GM13976 (cell line): ENCODE measurements around the gene EXOC6.

ENCODE experiments used
- DNase-seq: peaks from one replicate; pipeline ENCODE4 v3.0.0; 2012; ENCODE audit warnings: low spot score
- in situ Hi-C: fragments of 300-500 bp; cut with MboI; formaldehyde crosslinking; loops from one replicate; pipeline ENCODE4 v1.12.0; 2022; ENCODE audit warnings: low sequenced_read_pairs, mixed read lengths, inconsistent platforms; ENCODE audit not compliant: unreplicated experiment
- TF ChIP-seq, protein P1 (sequence below): IDR thresholded peaks from 2 replicates; pipeline ENCODE4 v1.5.1; 2012; ENCODE audit warnings: borderline replicate concordance, mild to moderate bottlenecking; ENCODE audit not compliant: insufficient read depth; ENCODE audit errors: extremely low read depth, missing control alignments, control extremely low read depth

Gene EXOC6

DNA sequence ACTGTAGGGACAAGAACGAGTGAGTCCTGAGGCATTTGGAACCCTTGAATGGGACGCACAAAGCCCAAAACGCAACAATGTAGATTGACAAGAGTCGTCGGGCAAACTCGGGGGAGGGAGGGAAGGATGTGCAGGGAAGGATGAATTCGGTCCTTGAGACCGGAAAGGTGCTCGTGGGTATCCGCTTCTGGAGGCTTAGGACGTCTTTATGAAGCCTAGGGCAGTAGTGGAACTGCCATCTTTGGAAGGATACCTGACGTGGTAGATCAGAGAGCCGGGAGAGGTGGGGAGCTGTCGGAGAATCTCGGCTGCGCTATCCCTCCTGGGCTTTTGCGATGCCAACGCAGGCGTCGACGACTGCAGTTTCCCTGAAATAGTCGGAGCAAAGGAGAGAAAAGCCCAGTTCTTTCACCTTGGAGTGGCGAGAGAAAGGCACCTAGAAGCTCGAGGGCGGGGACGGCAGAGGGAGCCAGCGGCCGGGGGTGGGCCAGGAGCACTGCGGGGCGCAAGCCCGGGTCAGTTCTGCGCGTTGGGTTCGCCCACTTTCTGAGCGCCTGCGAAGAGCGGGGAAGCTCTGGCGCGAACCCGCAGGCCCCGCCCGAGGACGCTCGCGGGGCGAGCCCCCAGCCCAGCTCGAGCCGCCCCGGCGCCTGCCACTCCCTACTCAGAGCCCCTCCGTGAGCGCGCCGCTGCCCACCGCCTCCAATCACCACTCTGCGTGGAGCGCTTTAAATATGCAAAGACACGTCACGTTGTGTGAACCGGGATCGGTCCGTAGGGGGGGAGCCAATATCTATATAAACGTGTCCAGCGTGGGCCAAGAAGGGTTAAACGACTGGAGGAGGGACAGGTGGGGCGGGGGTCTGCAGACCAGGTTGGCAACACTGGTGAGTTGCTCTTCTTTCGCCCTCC lies 211.9 kb downstream of the EXOC6 start, which contains the start of gene CYP26C1:
Gene CYP26C1, plus strand, starts transcription at position 824 of the 912 bp plus-strand sequence. CDS start 466 bp downstream, outside the sequence.
- TF ChIP-seq, protein P1, sequence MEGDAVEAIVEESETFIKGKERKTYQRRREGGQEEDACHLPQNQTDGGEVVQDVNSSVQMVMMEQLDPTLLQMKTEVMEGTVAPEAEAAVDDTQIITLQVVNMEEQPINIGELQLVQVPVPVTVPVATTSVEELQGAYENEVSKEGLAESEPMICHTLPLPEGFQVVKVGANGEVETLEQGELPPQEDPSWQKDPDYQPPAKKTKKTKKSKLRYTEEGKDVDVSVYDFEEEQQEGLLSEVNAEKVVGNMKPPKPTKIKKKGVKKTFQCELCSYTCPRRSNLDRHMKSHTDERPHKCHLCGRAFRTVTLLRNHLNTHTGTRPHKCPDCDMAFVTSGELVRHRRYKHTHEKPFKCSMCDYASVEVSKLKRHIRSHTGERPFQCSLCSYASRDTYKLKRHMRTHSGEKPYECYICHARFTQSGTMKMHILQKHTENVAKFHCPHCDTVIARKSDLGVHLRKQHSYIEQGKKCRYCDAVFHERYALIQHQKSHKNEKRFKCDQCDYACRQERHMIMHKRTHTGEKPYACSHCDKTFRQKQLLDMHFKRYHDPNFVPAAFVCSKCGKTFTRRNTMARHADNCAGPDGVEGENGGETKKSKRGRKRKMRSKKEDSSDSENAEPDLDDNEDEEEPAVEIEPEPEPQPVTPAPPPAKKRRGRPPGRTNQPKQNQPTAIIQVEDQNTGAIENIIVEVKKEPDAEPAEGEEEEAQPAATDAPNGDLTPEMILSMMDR: no peak
- in situ Hi-C loops: no loop called here
- no peak for DNase-seq

DNA sequence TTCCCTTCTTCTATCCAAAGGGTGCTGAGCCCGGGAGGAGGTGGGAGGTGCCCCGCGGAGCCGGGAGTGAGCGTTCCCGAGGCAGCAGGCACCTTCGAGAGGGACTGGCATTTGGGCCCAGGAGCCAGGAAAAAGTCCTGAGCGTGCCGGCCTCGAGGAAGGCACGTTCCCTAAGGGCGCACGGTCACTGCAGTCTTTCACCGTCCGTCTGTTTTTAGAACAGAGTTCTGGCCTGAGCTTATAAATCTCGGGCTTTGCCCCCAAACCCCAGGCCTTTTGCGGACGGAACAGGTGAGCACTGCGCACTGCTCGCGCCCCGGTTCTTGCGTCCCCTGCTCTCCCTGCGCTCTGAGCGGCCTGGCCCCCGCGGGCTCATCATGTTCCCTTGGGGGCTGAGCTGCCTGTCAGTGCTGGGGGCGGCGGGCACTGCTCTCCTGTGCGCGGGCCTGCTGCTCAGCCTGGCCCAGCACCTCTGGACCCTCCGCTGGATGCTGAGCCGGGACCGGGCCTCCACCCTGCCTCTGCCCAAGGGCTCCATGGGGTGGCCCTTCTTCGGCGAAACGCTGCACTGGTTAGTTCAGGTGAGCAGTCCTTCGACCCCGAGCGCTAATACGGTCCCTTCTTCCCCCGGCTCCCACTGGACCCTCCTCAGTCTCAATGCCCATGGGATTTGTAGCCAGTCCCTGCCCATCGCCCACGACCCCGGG lies 212.7 kb downstream of the EXOC6 start:
- in situ Hi-C loops: no loop called here
- TF ChIP-seq, protein P1: no peak
- peak; percentile 32 for DNase-seq

DNA sequence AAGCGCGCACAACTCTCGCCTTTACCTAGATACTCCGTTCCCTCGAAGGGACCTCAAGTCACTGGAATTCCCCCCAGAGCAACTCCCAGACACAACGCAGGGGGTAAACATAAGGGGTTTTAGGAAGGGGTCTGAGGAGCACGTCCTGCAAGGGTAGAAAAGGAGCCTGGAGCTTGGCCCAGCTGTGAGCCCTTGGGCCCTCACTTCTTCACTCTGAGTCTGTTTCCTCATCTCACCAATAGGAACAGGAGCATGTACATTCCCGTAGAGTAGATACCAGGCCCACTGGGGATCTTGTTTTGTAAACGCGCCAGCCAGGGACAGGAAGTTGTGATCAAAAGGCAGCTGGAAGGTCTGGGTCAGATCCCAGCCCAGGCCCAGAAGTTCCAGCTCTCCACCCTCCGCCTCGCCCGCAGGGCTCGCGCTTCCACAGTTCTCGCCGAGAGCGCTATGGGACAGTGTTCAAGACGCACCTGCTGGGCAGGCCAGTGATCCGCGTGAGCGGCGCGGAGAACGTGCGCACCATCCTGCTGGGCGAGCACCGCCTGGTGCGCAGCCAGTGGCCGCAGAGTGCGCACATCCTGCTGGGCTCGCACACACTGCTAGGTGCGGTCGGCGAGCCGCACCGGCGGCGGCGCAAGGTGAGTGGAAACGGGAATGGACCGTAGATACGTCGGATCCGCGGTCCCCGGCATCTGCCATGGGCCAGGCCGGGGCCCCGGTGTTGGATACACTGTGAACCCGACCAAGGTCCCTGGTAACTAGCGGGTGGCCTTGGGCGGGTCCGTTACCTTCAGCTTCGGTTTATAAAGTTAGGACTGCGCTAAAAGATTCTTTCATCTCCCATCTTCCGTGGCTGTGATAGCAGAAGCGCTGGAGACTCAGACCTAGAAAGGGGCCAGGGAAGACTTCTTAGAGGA lies 213.5 kb downstream of the EXOC6 start:
- DNase-seq: peak; percentile 42
- in situ Hi-C loops: no loop called here
- TF ChIP-seq, protein P1: no peak

DNA sequence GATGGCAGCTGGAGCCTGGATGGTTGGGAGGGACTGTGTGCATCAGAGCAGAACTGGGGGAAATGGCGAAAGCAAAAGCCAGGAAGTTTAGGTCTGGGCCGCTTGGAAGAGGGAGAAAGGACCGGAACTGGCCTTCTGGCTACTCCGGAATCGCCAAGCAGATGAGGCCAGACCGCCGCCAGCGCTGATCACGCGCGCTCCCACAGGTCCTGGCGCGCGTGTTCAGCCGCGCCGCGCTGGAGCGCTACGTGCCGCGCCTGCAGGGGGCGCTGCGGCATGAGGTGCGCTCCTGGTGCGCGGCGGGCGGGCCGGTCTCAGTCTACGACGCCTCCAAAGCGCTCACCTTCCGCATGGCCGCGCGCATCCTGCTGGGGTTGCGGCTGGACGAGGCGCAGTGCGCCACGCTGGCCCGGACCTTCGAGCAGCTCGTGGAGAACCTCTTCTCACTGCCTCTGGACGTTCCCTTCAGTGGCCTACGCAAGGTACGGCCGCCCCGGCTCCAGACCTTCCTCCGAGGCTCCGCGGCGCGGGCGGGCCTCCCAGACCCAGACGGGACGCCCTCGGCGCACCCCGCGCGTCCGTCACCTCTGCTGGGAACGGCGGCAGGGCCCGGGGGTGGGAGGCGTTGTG lies 214.3 kb downstream of the EXOC6 start:
- peak; percentile 84 for DNase-seq
- TF ChIP-seq, protein P1: peak; percentile 60
- in situ Hi-C loops: no loop called here

DNA sequence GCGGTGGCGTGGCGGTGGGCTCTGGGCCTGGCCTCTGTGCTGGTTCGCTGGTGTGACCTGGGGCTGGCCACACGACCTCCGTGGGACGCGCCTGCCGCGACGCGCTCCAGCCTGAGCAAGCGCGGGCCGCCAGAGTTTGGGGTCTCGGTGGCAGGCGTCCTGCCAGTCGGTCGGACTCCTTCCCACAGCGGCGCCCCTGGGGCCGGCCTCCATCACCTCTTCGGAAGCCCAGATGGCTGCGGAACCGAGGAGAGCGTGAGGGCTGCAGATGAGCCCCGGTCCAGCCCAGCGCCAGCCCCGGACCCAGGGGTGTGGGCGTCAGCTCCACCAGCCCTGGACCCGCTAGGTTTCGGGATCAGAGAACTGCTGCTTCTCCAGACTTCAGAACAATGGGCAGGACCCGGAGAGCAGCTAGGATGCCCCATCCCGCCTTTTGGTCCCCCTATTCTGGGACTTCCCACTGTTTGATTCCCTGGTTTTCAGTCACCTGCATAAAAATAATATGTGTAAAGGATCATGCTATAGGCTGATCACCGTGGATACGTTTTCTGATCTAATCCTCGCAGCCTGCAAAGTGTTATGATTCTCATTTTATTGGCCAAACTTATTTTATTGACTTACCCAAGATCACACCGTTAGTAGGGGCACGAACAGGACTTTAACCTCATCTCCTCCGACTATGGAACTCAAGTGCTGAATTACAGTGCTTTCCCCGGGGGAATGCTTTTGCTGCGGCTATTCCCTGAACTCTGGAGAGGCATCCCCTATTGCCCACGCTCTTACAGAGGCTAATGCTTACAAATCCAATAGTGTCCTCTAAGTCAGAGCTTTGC lies 215.0 kb downstream of the EXOC6 start:
- DNase-seq: peak; percentile 34
- TF ChIP-seq, protein P1: no peak

More for the DNA sequence above, 215.0 kb downstream of the EXOC6 start:
- in situ Hi-C loops: no loop called here
